GM12873 (cell line): ENCODE data around the gene BCL7A.

Experiments used
- CTCF ChIP-seq: IDR thresholded peaks from 2 replicates; pipeline ENCODE4 v1.5.1; 2012; ENCODE audit warnings: low read depth, mild to moderate bottlenecking, moderate library complexity, low read length, control low read depth; ENCODE audit not compliant: insufficient read depth; ENCODE audit errors: missing control alignments

BCL7A gene

GRCh38 chr12:122045262-122045661, 23.6 kb downstream of the BCL7A start:
- no peak for TF ChIP-seq CTCF

- no peak for TF ChIP-seq CTCF
Measured at GRCh38 chr12:122046145-122046544, 24.5 kb downstream of the BCL7A start.

GRCh38 chr12:122048151-122048550, 26.5 kb downstream of the BCL7A start:
- no peak for TF ChIP-seq CTCF

GRCh38 chr12:122049827-122050226, 28.1 kb downstream of the BCL7A start:
- TF ChIP-seq CTCF = no peak

GRCh38 chr12:122050706-122051105, 29.0 kb downstream of the BCL7A start:
- no peak for TF ChIP-seq CTCF

- TF ChIP-seq CTCF = no peak
Measured at GRCh38 chr12:122051231-122051876, 29.7 kb downstream of the BCL7A start.

GRCh38 chr12:122052285-122052684, 30.6 kb downstream of the BCL7A start:
- TF ChIP-seq CTCF = no peak
